ENCODE data around the gene RTP1.

The RTP1 gene

GRCh38 chr3:187197335-187197649 lies at the start of gene RTP1:
Gene RTP1 (plus strand): TSS chr3:187197486. CDS start chr3:187197516, 30 bp downstream.
- no peak for DNase-seq (ENCODE audit: low read depth)
- TF ChIP-seq CTCF (IDR thresholded peaks at IDR 0.05; ENCODE audit: low read depth, low read length, missing control alignments), result no peak
- H3K4me3 ChIP-seq (ENCODE audit: low read depth, low read length), result no peak within 1 kb of the TSS

GRCh38 chr3:187150186-187150585 lies 47.1 kb upstream of the RTP1 start:
- no peak for DNase-seq (ENCODE audit: low read depth)
- no peak overlapping the region for H3K4me3 ChIP-seq (ENCODE audit: low read depth, low read length)
- TF ChIP-seq CTCF (IDR thresholded peaks at IDR 0.05; ENCODE audit: low read depth, low read length, missing control alignments), result no peak

- TF ChIP-seq CTCF (IDR thresholded peaks at IDR 0.05; ENCODE audit: low read depth, low read length, missing control alignments), result peak; percentile 69
- no peak overlapping the region for H3K4me3 ChIP-seq (ENCODE audit: low read depth, low read length)
- peak; percentile 19 for DNase-seq (ENCODE audit: low read depth)
Observed at GRCh38 chr3:187150599-187150998, 46.7 kb upstream of the RTP1 start.

GRCh38 chr3:187161556-187161955 lies 35.7 kb upstream of the RTP1 start:
- TF ChIP-seq CTCF (IDR thresholded peaks at IDR 0.05; ENCODE audit: low read depth, low read length, missing control alignments), result no peak
- DNase-seq (ENCODE audit: low read depth), result no peak
- no peak overlapping the region for H3K4me3 ChIP-seq (ENCODE audit: low read depth, low read length)

GRCh38 chr3:187162265-187162953 lies 34.9 kb upstream of the RTP1 start:
- DNase-seq (ENCODE audit: low read depth), result no peak
- no peak for TF ChIP-seq CTCF (IDR thresholded peaks at IDR 0.05; ENCODE audit: low read depth, low read length, missing control alignments)
- H3K4me3 ChIP-seq (ENCODE audit: low read depth, low read length), result no peak overlapping the region

GRCh38 chr3:187165144-187165543 lies 32.1 kb upstream of the RTP1 start:
- peak; percentile 31 for DNase-seq (ENCODE audit: low read depth)
- TF ChIP-seq CTCF (IDR thresholded peaks at IDR 0.05; ENCODE audit: low read depth, low read length, missing control alignments), result peak; percentile 55
- H3K4me3 ChIP-seq (ENCODE audit: low read depth, low read length), result no peak overlapping the region

GRCh38 chr3:187166750-187167149 lies 30.5 kb upstream of the RTP1 start:
- no peak for TF ChIP-seq CTCF (IDR thresholded peaks at IDR 0.05; ENCODE audit: low read depth, low read length, missing control alignments)
- no peak overlapping the region for H3K4me3 ChIP-seq (ENCODE audit: low read depth, low read length)
- DNase-seq (ENCODE audit: low read depth), result no peak
